Muscle layer of duodenum (tissue), 2 donors: ENCODE data around the gene ANKMY1.

Experiments
- H3K27ac ChIP-seq: one replicate; pipeline ENCODE4 v1.7.0; 2013; ENCODE audit warnings: mild to moderate bottlenecking, low read length
- H3K27me3 ChIP-seq: one replicate; pipeline ENCODE4 v1.7.0; 2013; ENCODE audit warnings: low read depth, mild to moderate bottlenecking, control low read depth, low read length
- H3K36me3 ChIP-seq, 2 donors: one replicate each; pipeline ENCODE4 v1.7.0; 2013; ENCODE audit warnings: low read length in 2 of 2, control low read depth in 1 of 2, mild to moderate bottlenecking in 1 of 2; ENCODE audit not compliant: insufficient read depth in 2 of 2, control insufficient read depth in 1 of 2
- H3K4me1 ChIP-seq, 2 donors: one replicate each; pipeline ENCODE4 v1.7.0; 2013; ENCODE audit warnings: low read length in 2 of 2, mild to moderate bottlenecking in 2 of 2, control low read depth in 1 of 2, moderate library complexity in 1 of 2; ENCODE audit not compliant: insufficient read depth in 2 of 2, control insufficient read depth in 1 of 2
- H3K4me3 ChIP-seq, 2 donors: one replicate each; pipeline ENCODE4 v1.7.0; 2013; ENCODE audit warnings: low read length in 2 of 2, low read depth in 1 of 2, mild to moderate bottlenecking in 1 of 2
- H3K9me3 ChIP-seq, 2 donors: one replicate each; pipeline ENCODE4 v1.7.0; 2013; ENCODE audit warnings: low read length in 2 of 2, control low read depth in 1 of 2, mild to moderate bottlenecking in 1 of 2; ENCODE audit not compliant: control insufficient read depth in 1 of 2
- donor health status: healthy.

The ANKMY1 gene

GRCh38 chr2:240449764-240450531 is 107.8 kb downstream of the ANKMY1 start:
- peaks cover 0 to 21% of the 10 kb centered on the region in 2 donors for H3K4me1 ChIP-seq
- no peak overlapping the region for H3K27ac ChIP-seq
- H3K4me3 ChIP-seq, result no peak overlapping the region
- peaks cover 5% of the 10 kb centered on the region for H3K27me3 ChIP-seq
- H3K9me3 ChIP-seq, result no peaks in the 10 kb centered on the region
- peaks cover 0 to 6% of the 10 kb centered on the region in 2 donors for H3K36me3 ChIP-seq

GRCh38 chr2:240448387-240449274 is 109.2 kb downstream of the ANKMY1 start:
- peaks cover 0 to 6% of the 10 kb centered on the region in 2 donors for H3K36me3 ChIP-seq
- H3K4me3 ChIP-seq, result no peak overlapping the region
- H3K27me3 ChIP-seq, result peaks cover 5% of the 10 kb centered on the region
- peaks cover 0 to 18% of the 10 kb centered on the region in 2 donors for H3K4me1 ChIP-seq
- H3K27ac ChIP-seq, result no peak overlapping the region
- H3K9me3 ChIP-seq, result no peaks in the 10 kb centered on the region

- Histone ChIP-seq H3K27ac (no peak overlapping the region), H3K4me1 (peaks cover 0 to 18% of the 10 kb centered on the region in 2 donors), H3K36me3 (peaks cover 0 to 6% of the 10 kb centered on the region in 2 donors), H3K27me3 (peaks cover 5% of the 10 kb centered on the region), H3K4me3 (no peak overlapping the region), H3K9me3 (no peaks in the 10 kb centered on the region)
Measured at GRCh38 chr2:240447934-240448333, 109.9 kb downstream of the ANKMY1 start.

- H3K4me1 ChIP-seq, result peaks cover 0 to 17% of the 10 kb centered on the region in 2 donors
- no peaks in the 10 kb centered on the region for H3K9me3 ChIP-seq
- peaks cover 0 to 6% of the 10 kb centered on the region in 2 donors for H3K36me3 ChIP-seq
Measured at GRCh38 chr2:240447331-240447730, 110.5 kb downstream of the ANKMY1 start.

GRCh38 chr2:240446664-240447175 is 111.1 kb downstream of the ANKMY1 start:
- no peaks in the 10 kb centered on the region for H3K9me3 ChIP-seq
- H3K4me3 ChIP-seq, result no peak overlapping the region
- peaks cover 0 to 11% of the 10 kb centered on the region in 2 donors for H3K4me1 ChIP-seq
- H3K27me3 ChIP-seq, result peaks cover under 1% of the 10 kb centered on the region
- H3K27ac ChIP-seq, result no peak overlapping the region
- H3K36me3 ChIP-seq, result peaks cover 0 to 6% of the 10 kb centered on the region in 2 donors

More at GRCh38 chr2:240447331-240447730, 110.5 kb downstream of the ANKMY1 start:
- Histone ChIP-seq H3K27ac (no peak overlapping the region), H3K27me3 (peaks cover 5% of the 10 kb centered on the region), H3K4me3 (no peak overlapping the region)

GRCh38 chr2:240445961-240446663 is 111.7 kb downstream of the ANKMY1 start:
- H3K4me1 ChIP-seq, result peaks cover 0 to 5% of the 10 kb centered on the region in 2 donors
- H3K9me3 ChIP-seq, result no peaks in the 10 kb centered on the region
- H3K27me3 ChIP-seq, result no peaks in the 10 kb centered on the region
- H3K4me3 ChIP-seq, result no peak overlapping the region
- H3K27ac ChIP-seq, result no peak overlapping the region
- H3K36me3 ChIP-seq, result peaks cover 0 to 6% of the 10 kb centered on the region in 2 donors

- H3K36me3 ChIP-seq, result peaks cover 0 to 6% of the 10 kb centered on the region in 2 donors
- H3K4me1 ChIP-seq, result no peaks in the 10 kb centered on the region
- no peak overlapping the region for H3K27ac ChIP-seq
Measured at GRCh38 chr2:240444464-240444863, 113.3 kb downstream of the ANKMY1 start.

GRCh38 chr2:240443891-240444301 is 113.9 kb downstream of the ANKMY1 start:
- H3K27ac ChIP-seq, result no peak overlapping the region
- no peaks in the 10 kb centered on the region for H3K9me3 ChIP-seq
- H3K4me1 ChIP-seq, result no peaks in the 10 kb centered on the region
- no peaks in the 10 kb centered on the region for H3K27me3 ChIP-seq
- H3K36me3 ChIP-seq, result peaks cover 0 to 6% of the 10 kb centered on the region in 2 donors
- H3K4me3 ChIP-seq, result no peak overlapping the region

More at GRCh38 chr2:240444464-240444863, 113.3 kb downstream of the ANKMY1 start:
- H3K4me3 ChIP-seq, result no peak overlapping the region
- no peaks in the 10 kb centered on the region for H3K9me3 ChIP-seq
- no peaks in the 10 kb centered on the region for H3K27me3 ChIP-seq

GRCh38 chr2:240442891-240443715 is 114.7 kb downstream of the ANKMY1 start:
- Histone ChIP-seq H3K9me3 (no peaks in the 10 kb centered on the region), H3K27me3 (no peaks in the 10 kb centered on the region), H3K4me1 (peaks cover 0 to 2% of the 10 kb centered on the region in 2 donors), H3K4me3 (no peak overlapping the region), H3K27ac (no peak overlapping the region), H3K36me3 (peaks cover 0 to 6% of the 10 kb centered on the region in 2 donors)

- Histone ChIP-seq H3K4me1 (peaks cover 0 to 13% of the 10 kb centered on the region in 2 donors), H3K27ac (no peak overlapping the region), H3K9me3 (no peaks in the 10 kb centered on the region), H3K36me3 (peaks cover 0 to 6% of the 10 kb centered on the region in 2 donors), H3K4me3 (no peak overlapping the region), H3K27me3 (peaks cover 10% of the 10 kb centered on the region)
Measured at GRCh38 chr2:240441993-240442411, 115.8 kb downstream of the ANKMY1 start.
